BE2C (cell line): ENCODE results near the gene YPEL3.

ENCODE experiments used
- DNase-seq: peaks from one replicate; pipeline ENCODE4 v3.0.0-alpha.2; 2020
- H3K27me3 ChIP-seq: fragments of 250-450 bp; sonication (Bioruptor Pico); 2 replicates; pipeline ENCODE4 v1.5.1; 2020; ENCODE audit warnings: mild to moderate bottlenecking
- H3K36me3 ChIP-seq: fragments of 250-450 bp; sonication (Bioruptor Pico); 2 replicates; pipeline ENCODE4 v1.5.1; 2020; ENCODE audit warnings: mild to moderate bottlenecking
- H3K4me1 ChIP-seq: fragments of 250-450 bp; sonication (Bioruptor Pico); 2 replicates; pipeline ENCODE4 v1.5.1; 2020
- H3K4me3 ChIP-seq: 2 replicates; pipeline ENCODE4 v1.5.1; 2011; ENCODE audit warnings: low read depth, low read length
- H3K9me3 ChIP-seq: fragments of 250-450 bp; sonication (Bioruptor Pico); 2 replicates; pipeline ENCODE4 v1.5.1; 2020
- TF ChIP-seq, protein P1 (sequence below): IDR thresholded peaks from 2 replicates; pipeline ENCODE4 v1.5.1; 2012; ENCODE audit warnings: mild to moderate bottlenecking, low read depth, low read length

YPEL3 gene

DNA sequence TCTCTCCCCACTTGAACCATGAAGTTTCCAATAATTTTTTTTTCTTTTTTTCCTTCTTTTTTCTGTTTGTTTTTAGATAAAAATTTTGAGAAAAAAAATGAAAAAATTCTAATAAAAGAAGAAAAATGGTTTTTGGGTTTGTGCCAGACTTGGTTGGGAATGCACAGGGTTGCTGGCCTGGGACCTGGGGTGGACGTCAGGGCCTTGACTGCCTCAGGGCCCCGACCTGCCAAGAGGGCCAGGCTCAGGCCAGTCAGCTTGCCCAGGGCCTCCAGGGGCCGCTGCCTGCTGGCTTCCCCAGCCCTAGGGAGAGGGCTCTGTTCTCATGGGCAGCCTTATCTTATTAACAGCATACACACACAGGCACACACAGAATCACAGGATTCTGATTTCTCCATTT lies 10.8 kb downstream of the YPEL3 start:
- Histone ChIP-seq H3K27me3 (no peaks in the 10 kb centered on the region), H3K4me3 (no peak overlapping the region), H3K4me1 (peaks cover 5% of the 10 kb centered on the region; the same call in 1 of the 2 replicates), H3K36me3 (peaks cover 54% of the 10 kb centered on the region), H3K9me3 (no peaks in the 10 kb centered on the region)
- peak; percentile 66 for DNase-seq
- TF ChIP-seq, protein P1, sequence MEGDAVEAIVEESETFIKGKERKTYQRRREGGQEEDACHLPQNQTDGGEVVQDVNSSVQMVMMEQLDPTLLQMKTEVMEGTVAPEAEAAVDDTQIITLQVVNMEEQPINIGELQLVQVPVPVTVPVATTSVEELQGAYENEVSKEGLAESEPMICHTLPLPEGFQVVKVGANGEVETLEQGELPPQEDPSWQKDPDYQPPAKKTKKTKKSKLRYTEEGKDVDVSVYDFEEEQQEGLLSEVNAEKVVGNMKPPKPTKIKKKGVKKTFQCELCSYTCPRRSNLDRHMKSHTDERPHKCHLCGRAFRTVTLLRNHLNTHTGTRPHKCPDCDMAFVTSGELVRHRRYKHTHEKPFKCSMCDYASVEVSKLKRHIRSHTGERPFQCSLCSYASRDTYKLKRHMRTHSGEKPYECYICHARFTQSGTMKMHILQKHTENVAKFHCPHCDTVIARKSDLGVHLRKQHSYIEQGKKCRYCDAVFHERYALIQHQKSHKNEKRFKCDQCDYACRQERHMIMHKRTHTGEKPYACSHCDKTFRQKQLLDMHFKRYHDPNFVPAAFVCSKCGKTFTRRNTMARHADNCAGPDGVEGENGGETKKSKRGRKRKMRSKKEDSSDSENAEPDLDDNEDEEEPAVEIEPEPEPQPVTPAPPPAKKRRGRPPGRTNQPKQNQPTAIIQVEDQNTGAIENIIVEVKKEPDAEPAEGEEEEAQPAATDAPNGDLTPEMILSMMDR: peak; percentile 48; the same call in 1 of the 2 replicates

DNA sequence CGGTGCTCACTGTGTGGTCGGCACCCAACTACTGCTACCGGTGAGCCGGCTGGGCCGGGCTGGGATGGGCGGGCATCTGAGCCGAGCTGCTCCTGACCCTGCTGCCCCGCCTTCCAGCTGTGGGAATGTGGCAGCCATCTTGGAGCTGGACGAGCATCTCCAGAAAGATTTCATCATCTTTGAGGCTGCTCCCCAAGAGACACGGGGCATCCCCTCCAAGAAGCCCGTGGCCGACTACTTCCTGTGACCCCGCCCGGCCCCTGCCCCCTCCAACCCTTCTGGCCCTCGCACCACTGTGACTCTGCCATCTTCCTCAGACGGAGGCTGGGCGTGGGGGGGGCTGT lies 11.2 kb downstream of the YPEL3 start:
- no peak overlapping the region for H3K4me3 ChIP-seq
- TF ChIP-seq, protein P1: no peak
- H3K36me3 ChIP-seq: peaks cover 57% of the 10 kb centered on the region
- DNase-seq: no peak
- H3K27me3 ChIP-seq: no peaks in the 10 kb centered on the region
- peaks cover 5% of the 10 kb centered on the region; the same call in 1 of the 2 replicates for H3K4me1 ChIP-seq
- no peaks in the 10 kb centered on the region for H3K9me3 ChIP-seq

DNA sequence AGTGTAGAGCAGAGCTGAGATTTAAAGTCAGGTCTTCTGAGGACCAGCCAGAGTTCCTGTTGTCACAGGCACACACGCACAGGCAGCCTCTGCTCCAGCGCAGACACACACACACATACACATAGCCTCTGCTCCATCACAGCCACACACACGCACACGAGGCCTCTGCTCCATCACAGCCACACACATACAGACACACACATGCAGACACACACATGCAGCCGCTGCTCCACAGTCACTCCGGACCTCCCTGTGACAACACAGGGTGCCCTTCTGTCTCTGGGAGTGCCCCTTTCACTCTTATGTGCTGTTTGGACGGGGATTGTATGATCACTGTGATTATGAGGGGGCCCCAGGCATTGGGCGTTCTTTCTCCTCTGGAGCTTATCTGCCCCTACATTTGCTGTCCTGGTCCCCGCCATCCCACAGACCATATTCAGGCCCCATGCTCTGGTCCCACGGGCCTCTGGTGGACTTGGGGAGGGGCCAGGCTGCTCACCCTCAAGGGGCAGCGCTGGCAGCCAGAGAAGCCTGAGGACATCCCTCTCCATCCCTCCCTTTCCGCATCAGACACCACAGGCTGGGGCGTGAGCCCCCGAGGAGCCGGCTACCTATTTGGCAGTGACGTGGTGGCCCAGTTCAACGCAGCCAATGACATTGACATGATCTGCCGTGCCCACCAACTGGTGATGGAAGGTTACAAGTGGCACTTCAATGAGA lies 11.8 kb downstream of the YPEL3 start:
- no peak for DNase-seq
- TF ChIP-seq, protein P1: no peak
- Histone ChIP-seq H3K9me3 (no peaks in the 10 kb centered on the region), H3K4me3 (no peak overlapping the region), H3K36me3 (peaks cover 62% of the 10 kb centered on the region), H3K27me3 (no peaks in the 10 kb centered on the region), H3K4me1 (peaks cover 5% of the 10 kb centered on the region; the same call in 1 of the 2 replicates)

DNA sequence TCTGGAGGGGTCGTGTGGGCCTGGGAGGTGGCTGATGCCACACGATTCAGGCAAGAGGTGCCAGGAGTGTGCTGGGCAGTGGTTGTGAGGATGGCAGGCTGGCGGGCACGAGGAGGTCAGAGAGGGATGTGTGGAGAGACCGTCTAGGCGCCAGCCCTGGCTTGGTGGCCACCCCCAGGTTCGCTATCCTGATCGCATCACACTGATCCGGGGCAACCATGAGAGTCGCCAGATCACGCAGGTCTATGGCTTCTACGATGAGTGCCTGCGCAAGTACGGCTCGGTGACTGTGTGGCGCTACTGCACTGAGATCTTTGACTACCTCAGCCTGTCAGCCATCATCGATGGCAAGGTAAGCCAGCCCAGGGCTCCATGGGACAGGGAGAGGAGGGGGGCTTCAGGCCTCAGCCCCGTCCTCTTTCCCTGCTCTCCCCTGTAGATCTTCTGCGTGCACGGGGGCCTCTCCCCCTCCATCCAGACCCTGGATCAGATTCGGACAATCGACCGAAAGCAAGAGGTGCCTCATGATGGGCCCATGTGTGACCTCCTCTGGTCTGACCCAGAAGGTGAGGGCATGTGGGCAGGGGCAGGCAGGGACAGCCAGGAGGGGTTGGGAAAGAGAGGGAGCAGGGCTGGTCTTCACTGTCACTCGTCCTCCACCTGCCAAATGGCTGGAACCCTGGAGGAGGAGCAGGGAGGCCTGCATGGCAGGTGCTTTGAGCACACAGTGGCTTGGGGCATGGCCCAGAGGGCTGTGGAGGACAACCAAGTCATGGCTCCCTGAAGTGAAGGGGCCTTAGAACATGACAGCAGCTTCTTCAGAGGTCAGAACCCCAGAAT lies 12.6 kb downstream of the YPEL3 start:
- H3K9me3 ChIP-seq: no peaks in the 10 kb centered on the region
- no peak for DNase-seq
- TF ChIP-seq, protein P1: no peak
- H3K36me3 ChIP-seq: peaks cover 68% of the 10 kb centered on the region
- no peaks in the 10 kb centered on the region for H3K27me3 ChIP-seq
- peaks cover 5% of the 10 kb centered on the region; the same call in 1 of the 2 replicates for H3K4me1 ChIP-seq
- H3K4me3 ChIP-seq: no peak overlapping the region

DNA sequence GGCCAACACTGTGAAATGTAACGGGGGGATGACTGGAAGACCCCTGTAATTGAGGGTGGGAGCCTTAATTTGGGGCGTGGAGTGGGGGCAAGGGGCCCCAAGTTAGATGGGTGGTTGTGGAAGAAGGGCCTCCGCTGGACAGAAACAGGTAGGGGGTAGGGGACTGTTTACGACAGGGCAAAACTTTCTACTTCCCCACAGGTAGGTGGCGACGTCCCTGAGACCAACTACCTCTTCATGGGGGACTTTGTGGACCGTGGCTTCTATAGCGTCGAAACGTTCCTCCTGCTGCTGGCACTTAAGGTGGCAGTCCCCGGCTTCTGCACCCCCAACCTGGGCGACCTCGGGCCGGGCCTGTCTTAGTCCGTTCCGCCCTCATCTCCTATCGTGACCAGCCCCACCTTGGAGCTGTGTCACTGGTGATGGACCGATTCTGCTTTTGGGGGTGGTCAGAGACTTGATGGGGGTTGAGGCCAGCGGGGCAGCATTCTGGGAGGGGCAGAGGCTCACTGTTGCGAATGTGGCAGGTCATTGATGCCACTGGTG lies 13.4 kb downstream of the YPEL3 start:
- H3K36me3 ChIP-seq: peaks cover 76% of the 10 kb centered on the region

More for the DNA sequence above, 13.4 kb downstream of the YPEL3 start:
- no peak for DNase-seq
- H3K27me3 ChIP-seq: no peaks in the 10 kb centered on the region
- no peak overlapping the region for H3K4me3 ChIP-seq
- H3K9me3 ChIP-seq: no peaks in the 10 kb centered on the region
- H3K4me1 ChIP-seq: peaks cover 5% of the 10 kb centered on the region; the same call in 1 of the 2 replicates
- TF ChIP-seq, protein P1: peak; percentile 35; the same call in 1 of the 2 replicates
